GM19240 (cell line): ENCODE measurements around the gene CXCL16.
A peak's percentile ranks its signal among the peaks of the same experiment; 100 is the strongest.

Source experiments
- DNase-seq: peaks from one replicate; pipeline ENCODE4 v3.0.0; 2011; ENCODE audit warnings: low spot score; ENCODE audit not compliant: insufficient read length

Gene CXCL16

DNA sequence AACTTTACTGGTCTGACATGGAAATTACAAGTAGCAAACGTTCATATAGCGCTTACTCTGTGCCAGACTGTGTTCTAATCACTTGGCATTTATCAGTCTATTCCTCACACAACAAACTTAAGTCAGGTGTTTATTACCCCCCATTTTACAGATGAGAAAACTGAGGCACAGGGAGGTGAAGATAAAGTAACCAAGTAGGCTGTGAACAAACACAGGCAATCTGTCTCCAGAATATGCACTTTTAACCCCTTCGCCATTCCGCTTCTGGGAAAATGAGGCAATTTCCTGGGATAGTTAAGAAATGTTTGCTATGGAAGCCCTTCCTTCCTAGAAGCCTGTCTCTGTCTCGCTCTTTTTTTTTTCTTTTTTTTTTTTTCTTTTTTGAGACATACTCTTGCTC, 12.2 kb upstream of the CXCL16 start:
- no peak for DNase-seq

DNA sequence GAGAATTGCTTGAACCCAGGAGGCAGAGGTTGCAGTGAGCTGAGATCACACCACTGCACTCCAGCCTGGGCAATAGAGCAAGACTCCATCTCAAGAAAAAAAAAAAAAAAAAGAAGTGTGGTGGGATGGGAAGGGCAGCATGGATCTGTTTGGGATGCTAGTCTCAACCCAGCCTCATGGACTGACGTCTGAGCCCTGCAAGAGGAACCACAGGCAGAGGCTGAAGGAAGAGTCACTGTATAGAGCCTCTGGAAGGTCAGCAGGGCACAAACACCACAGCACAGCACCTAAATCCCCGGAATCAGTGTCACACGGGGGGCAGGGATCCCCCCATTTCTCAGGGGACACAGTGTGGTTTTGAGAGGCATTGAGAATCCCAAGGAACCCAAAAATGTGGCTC, 10.9 kb upstream of the CXCL16 start:
- no peak for DNase-seq

- DNase-seq: no peak
These were observed 9.0 kb upstream of the CXCL16 start for GRCh38 chr17:4748686-4749085.

GRCh38 chr17:4747847-4748246, 8.1 kb upstream of the CXCL16 start:
- no peak for DNase-seq

DNA sequence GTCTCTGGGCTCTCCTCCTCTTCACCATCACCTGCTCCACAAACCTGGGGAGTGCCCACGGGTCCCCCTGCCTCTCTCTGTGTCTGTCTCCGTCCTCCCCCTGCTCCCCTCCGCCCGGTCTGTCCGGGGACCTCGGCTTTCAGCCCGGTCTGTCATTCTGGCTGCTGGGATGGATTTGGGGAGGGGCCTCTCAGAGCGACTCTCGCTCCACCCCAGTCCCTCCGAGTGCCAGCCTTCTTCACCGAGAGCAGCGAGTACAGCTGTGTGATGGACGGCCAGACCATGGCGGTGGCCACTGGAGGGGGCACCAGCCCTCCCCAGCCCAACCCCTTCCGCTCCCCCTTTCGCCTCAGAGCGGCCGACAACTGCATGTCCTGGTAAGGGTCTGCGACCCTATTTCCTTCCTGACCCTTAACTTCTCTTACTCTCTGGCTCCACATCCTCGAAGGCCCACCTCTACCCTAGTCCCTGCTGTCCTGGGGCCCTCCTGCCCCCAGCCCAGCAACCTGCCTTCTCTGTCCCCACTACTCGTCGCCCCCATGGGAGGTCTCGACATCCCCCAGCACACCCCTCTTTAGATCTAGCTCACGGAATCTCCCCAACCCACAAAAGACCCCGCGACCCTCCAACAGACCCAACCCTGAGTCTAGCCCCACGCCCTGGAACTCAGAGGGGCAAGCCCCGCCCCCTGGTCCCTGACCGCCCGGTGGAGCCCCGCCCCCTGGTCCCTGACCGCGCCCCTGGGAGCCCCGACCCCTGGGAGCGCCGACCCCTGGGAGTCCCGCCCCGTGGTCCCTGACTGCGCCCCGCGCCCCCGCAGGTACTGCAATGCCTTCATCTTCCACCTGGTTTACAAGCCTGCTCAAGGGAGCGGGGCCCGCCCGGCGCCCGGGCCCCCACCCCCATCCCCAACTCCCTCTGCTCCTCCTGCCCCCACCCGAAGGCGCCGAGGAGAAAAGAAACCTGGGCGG, 5.6 kb upstream of the CXCL16 start:
- DNase-seq: no peak

DNA sequence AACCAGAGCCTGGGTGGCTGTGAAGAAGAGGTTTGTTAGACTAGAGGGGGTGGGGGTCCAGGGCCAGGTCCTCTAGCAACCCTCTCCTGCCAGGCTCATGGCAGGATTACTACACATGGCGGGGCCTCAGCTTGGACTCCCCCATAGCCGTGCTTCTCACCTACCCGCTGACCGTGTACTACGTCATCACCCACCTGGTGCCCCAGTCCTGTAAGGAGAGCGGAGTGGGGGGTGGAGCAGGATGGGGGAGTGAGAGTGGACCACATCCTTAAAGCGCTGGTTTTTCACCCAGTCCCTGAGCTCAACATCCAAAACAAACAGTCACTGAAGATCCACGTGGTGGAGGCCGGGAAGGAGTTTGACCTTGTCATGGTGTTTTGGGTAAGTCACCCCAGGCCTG, 4.2 kb upstream of the CXCL16 start:
- DNase-seq: no peak

GRCh38 chr17:4743216-4743615, 3.5 kb upstream of the CXCL16 start:
- DNase-seq: no peak

GRCh38 chr17:4742629-4743028, 2.9 kb upstream of the CXCL16 start:
- no peak for DNase-seq

DNA sequence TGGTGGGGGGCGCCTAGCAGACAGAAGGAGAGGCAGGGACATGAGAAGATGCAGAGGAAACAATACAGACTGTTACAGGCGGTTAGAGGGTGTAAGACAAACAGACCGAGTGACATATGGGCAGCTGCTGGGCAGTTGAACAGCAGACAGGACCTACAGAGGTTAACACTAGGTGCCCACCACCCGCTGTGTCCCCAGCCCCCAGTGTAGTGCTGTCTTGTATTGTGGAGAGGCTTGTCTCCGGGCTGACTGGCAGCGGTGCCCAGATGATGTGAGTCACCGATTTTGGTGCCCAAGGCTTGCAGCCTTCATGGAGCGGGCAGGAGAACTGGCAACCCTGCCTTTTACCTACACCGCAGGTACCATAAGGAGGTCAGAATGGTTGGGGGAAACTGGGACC, 2.4 kb upstream of the CXCL16 start:
- DNase-seq: no peak

DNA sequence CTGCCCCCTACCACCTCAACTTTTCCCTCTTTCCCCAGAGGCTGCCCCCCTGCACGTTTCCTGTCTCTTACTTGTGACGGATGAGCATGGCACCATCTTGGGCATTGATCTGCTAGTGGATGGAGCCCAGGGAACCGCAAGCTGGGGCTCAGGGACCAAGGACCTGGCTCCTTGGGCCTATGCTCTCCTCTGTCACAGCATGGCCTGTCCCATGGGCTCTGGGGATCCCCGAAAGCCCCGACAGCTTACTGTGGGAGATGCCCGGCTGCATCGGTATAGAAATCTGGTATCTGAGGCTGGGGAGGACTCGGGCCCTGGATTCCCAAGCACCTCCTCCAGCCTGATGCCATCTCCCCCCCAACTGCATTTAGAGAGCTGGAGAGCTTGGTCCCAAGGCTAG, 1.8 kb upstream of the CXCL16 start:
- no peak for DNase-seq

DNA sequence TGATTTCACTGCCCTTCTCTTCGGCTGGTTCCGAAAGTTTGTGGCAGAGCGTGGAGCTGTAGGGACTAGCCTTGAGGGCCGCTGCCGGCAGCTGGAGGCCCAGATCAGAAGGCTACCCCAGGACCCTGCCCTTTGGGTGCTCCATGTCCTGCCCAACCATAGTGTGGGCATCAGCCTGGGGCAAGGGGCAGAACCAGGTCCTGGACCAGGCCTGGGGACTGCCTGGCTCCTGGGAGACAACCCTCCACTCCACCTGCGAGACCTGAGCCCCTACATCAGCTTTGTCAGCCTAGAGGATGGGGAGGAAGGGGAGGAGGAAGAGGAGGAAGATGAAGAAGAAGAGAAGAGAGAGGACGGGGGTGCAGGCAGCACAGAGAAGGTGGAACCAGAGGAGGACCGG, 856 bp upstream of the CXCL16 start:
- no peak for DNase-seq

DNA sequence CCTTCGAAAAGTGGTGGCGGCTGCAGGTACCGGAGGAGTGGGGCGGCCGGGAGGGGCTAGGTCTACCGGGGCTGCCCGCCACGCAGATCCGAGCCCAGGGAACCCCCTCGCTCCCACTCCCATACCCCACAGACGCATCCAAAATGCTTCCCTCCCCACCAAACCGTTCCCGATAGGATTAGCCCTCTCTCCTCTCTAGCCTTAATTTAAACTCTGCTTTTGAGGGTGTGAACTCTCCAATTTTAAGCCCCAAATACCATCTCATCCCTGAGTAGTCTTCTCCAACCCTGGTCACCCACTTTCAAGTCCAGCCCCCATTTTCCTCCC, 260 bp upstream of the CXCL16 start:
- no peak for DNase-seq

DNA sequence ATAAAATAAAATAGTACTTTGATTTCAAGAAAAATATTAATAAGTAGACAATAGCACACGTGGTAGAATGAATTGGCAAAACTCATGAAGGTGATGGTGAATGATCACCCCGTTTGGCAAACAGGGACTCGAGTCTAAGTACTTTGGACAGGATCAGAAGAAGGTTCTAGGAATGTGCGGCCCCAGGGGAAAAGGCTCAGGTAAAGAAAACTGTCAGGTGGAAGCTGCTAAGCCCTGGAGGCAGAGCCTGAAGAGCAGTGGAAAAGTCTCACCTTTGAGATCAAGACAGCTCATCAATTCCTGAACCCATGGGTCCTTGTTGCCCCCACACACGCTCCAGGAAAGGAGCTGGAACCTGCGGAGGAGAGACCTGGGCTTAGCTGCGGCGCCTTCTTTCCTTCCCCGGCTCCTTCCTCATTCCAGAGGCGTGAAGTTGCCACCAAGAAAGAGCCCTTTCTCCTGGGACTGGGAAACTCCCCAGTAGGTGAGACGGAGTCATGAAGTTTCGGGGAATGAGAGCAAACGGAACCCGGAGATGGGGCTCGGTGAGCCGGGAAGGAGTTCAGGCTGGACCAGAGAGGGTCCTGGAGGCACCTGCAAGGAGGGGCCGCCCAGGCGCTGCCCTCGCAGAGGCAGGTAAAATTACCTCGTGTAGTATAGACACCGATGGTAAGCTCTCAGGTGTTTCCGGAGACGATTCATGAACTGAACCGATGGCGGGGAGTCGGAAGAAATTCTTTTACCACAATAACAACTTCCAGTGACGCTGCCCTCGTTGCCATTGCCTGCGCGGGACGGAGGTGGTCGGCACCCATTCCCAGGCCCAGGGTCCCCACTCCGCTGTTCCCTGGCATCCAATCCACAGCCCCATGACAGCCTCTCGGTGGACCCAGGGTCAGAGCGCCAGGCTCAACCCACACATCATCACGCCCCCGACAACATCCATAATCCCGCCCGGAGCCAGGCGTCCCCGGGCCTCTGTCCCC, 1.3 kb downstream of the CXCL16 start:
- DNase-seq: no peak

DNA sequence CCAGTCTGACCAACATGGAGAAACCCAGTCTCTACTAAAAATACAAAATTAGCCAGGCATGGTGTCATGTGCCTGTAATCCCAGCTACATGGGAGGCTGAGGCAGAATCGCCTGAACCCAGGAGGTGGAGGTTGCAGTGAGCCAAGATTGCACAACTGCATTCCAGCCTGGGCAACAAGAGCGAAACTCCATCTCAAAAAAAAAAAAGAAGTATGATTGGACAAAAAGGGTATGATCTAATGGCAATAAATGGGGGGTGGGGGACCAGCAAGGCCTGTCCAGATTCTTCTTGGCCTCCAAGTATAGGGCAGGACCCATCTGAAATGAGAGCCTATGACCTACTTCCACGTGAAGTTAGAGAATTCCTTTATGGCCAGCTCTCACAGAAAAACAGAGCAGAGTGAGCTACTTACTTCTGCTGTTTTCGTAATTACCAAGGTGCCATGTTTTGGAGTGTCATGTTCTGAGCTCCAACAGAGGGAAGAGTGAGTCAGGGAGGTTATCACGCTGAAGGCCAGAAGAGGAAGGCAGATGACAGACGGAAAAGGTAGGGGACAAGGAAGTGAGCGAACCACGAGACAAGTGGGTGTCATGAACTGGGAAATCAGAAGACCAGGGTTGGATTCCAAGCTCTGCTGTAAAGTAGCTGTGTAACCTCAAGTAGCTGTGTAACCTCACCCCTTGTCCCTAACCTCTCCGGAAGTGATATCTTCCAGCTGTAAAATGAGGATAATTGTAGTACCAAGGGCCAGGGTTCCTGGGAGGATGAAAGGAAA, 3.7 kb downstream of the CXCL16 start:
- no peak for DNase-seq

GRCh38 chr17:4734857-4735475, 4.8 kb downstream of the CXCL16 start:
- no peak for DNase-seq

GRCh38 chr17:4733073-4733531, 6.6 kb downstream of the CXCL16 start:
- DNase-seq: peak; percentile 55

- no peak for DNase-seq
These were observed 11.6 kb downstream of the CXCL16 start for GRCh38 chr17:4728124-4728523.

DNA sequence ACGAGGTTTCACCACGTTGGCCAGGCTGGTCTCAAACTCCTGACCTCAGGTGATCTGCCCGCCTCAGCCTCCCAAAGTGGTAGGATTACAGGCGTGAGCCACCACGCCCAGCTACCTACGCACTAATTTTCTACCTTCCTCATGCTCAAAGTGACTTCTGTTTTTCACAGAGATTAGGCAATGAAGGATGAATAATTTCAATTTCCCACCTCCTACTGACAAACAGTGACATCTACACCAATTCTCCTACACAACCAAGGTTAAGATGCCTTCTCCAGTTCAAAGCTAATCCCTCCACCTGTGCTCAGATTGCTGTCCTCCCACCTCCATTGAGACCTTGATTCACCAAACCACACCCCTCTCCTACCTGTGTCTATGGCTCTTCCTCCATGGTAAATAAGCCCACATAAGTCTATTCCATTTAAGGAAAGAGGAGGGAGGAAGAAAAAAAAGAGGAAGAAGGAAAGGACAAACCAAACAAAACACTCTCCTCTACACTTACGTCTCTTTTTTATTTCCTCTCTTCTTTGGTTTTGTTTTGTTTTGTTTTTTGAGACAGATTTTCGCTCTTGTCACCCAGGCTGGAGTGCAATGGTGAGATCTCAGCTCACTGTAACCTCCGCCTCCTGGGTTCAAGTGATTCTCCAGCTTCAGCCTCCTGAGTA, 13.9 kb downstream of the CXCL16 start:
- no peak for DNase-seq

GRCh38 chr17:4724650-4725049, 15.1 kb downstream of the CXCL16 start:
- DNase-seq: no peak

- no peak for DNase-seq
These were observed 17.0 kb downstream of the CXCL16 start for GRCh38 chr17:4722678-4723240.
